ENCODE measurements around the gene NAA40. TPM values are rescaled to one million over a fixed set of nuclear protein-coding genes. Genes with fewer than 3 reads are reported as not detected.

NAA40 gene
- total and polyA plus RNA-seq, 2 experiments from 2014 or later: 10.1 to 24.6 TPM

- Histone ChIP-seq H4K20me1 (replicated peaks; ENCODE audit: insufficient read depth) (peaks cover 6% of the 10 kb centered on the region; the same call in 1 of the 2 replicates), H3K4me3 (peak overlapping the region; percentile 96), H3K4me1 (ENCODE audit: insufficient read depth) (peaks cover 33% of the 10 kb centered on the region), H3K9me2 (ENCODE audit: insufficient read depth) (no peaks in the 10 kb centered on the region), H3K4me2 (peak overlapping the region; percentile 98), H3K79me2 (replicated peaks; ENCODE audit: insufficient read depth) (peaks cover 16% of the 10 kb centered on the region), H3F3A (replicated peaks; ENCODE audit: low read depth) (peaks cover 38% of the 10 kb centered on the region), H3K36me3 (ENCODE audit: insufficient read depth) (peaks cover 8% of the 10 kb centered on the region; the same call in 1 of the 2 replicates), H3K27ac (ENCODE audit: low read depth) (0 out of 2 replicates have a peak overlapping the region, but pooled peaks have one; percentile 69), H3K27me3 (ENCODE audit: insufficient read depth) (no peaks in the 10 kb centered on the region), H2AFZ (no peak overlapping the region)
- peaks cover 27% of the 10 kb centered on the region for H3K27me3 Mint-ChIP-seq (ENCODE audit: insufficient read depth, low read depth, poor library complexity)
- DNase-seq (ENCODE audit: low spot score) (peak; percentile 34), ATAC-seq (no peak)
- no peak overlapping the region for H3K27ac Mint-ChIP-seq
- no peak for TF ChIP-seq ZNF114 (CRISPR knock-in tag; IDR thresholded peaks at IDR 0.05)
- no peak for TF ChIP-seq ZNF462 (CRISPR knock-in tag; IDR thresholded peaks at IDR 0.05)
- no peak for TF ChIP-seq ETS1 (IDR thresholded peaks at IDR 0.05)
- TF ChIP-seq NANOG (IDR thresholded peaks at IDR 0.05; ENCODE audit: borderline replicate concordance): no peak
- peak in 1 of 2 experiments; percentile 23; a peak in 2 of 4 replicates for TF ChIP-seq CTCF (conservative IDR thresholded peaks at IDR 0.05; ENCODE audit: low read depth in 2 of 2)
- peaks cover 33% of the 10 kb centered on the region for H3K36me3 Mint-ChIP-seq (ENCODE audit: low read depth)
- no peaks in the 10 kb centered on the region; the same call in 2 of the 3 replicates for H3K9me3 Mint-ChIP-seq
- H3K4me3 Mint-ChIP-seq: peak overlapping the region; percentile 94
- H3K4me1 Mint-ChIP-seq: peaks cover 34% of the 10 kb centered on the region
These were observed 23.7 kb upstream of the NAA40 start for GRCh38 chr11:63914896-63915691.

All from GM23338 (cell line).